Activated CD4-positive, alpha-beta T cell treated with anti-CD3 and anti-CD28 coated beads, Interleukin-2, amount 50 U/mL, for 1 hour (primary cell): ENCODE measurements around the gene MAP7.

Experiments
- DNase-seq: peaks from one replicate; pipeline ENCODE4 v3.0.0-alpha.2; 2020

Gene MAP7

GRCh38 chr6:136528477-136528876 is 21.7 kb downstream of the MAP7 start:
- no peak for DNase-seq

DNA sequence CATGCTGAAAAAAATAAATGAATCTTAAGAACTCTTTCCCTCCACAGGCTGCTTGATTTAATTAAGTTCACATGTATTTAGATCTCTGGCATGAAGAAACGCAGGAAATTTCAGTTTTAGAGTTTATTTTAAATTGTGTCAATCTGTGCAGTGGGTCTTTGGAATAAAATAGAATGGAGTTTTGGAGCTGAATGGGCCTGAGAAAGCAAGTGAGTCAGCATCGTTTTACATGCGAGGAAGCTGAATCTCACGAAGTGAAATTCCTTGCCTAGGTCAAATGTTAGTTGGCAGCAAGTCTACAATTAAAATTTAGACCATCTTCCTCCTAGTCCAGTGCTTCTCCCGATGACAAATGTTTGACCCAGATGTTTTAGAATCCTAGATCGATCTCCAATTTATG is 22.4 kb downstream of the MAP7 start:
- DNase-seq, result no peak

GRCh38 chr6:136526937-136527336 is 23.3 kb downstream of the MAP7 start:
- DNase-seq, result no peak

GRCh38 chr6:136526196-136526930 is 23.9 kb downstream of the MAP7 start:
- DNase-seq, result no peak

- no peak for DNase-seq
Measured at GRCh38 chr6:136525586-136526195, 24.5 kb downstream of the MAP7 start.

DNA sequence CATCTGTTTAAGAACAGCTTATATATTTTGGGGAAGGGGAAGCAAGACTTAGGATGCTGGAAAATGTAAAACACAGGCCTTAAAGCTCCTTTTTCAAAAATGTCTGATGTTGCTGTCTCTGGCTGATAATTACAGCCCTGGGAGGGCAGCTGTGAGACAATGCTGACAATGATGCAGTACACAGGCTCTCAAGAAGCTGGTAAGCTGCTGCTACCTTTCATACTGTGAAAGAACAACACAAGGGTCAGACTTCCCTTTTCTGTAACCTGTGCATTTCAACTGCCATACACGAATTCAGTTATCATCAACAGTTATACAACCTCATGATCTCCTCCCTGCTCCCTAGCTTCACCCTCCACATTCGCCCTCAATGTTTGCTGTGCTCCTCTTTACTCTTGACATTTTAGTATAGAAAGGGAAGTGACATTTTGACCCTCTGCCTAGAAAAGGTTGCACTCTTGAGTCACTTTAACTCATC is 25.2 kb downstream of the MAP7 start:
- no peak for DNase-seq

- no peak for DNase-seq
Measured at GRCh38 chr6:136524339-136524935, 25.8 kb downstream of the MAP7 start.

DNA sequence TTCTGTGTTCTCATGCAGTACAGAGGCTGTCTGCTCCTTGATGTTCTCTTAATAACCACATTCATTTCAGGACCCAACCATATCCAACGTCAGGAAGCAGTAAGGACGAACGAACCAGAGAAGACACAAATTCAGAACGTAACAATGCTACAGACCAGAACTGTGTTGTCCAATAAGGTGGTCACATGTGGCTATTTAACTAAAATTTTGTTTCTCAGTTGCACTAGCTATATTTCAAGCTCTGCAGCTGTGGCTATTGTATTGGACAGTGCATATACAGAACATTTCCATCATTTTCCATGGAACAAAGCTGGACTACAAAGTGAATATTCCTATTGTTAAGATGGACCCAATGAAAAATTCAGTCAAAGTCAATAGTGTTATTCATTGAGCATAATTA is 27.0 kb downstream of the MAP7 start:
- DNase-seq, result no peak

DNA sequence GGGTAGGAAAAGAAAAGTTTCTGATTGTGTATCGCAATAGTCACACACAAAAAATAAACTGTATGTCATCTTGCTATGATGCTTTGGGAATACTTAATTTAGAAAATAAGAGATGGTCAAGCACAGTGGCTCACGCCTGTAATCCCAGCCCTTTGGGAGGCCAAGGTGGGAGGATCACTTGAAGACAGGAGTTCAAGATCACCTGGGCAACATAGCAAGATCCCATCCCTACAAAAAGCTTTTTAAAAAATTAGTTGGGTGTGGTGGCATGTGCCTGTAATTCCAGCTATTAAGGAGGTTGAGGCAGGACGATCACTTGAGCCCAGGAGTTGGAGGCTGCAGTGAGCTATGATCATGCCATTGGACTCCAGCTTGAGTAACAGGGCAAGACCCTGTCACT is 27.6 kb downstream of the MAP7 start:
- DNase-seq, result no peak

DNA sequence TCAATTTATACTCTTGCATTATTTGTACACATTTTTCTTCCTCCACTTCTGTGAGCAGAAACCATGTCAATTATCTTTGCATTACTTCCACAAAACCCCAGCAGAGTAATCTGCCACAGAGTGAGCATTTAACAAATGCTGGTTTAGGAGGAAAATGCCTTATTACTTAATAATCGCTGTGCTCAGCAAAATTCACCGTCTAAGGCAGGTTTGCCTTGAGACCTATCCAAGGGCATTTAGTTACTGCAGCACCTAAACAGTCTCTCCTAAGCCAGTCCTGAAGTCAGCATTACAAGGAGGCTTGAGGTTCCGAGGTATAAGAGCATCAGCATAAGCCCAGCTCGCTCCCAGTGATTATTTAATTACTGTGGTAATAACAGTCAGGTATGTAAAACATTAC is 28.3 kb downstream of the MAP7 start:
- DNase-seq, result no peak

DNA sequence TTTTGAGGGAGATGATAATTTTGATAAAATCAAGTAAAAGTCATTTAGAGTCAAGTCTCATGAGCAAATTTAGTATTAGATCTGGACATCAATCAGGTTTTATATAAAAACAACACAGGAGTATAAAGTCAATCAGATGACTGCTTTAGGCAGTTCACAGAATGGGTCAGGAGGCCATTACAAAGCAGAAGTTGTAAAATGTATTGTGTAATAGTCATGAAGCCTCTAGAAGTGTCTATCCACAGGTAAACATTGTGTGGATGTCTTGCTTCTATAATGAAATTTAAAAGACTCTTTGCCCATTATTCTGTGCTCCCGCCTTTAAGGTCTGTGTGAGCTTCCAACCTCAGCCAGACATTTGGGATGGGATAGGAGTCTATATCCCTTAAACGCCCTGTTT is 28.8 kb downstream of the MAP7 start:
- DNase-seq, result no peak

GRCh38 chr6:136520517-136520916 is 29.7 kb downstream of the MAP7 start:
- no peak for DNase-seq

DNA sequence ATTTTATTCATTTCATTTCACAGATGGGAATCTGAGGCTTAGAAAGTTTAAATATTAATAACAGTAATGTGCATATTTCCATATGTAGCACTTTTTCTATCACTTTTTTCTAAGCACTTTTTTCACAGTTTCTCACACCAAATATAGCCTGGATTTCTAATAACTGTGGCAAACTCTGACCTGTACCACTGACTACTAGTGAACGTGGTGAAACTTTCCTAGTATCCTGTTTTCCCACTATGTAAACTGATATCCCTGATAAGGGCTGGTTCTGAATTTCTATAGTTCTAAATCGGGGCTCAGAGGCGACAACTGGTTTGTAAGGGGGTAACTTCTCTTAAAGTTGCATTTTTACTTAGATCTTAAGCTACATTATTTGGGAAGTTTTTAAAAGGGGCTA is 32.6 kb downstream of the MAP7 start:
- no peak for DNase-seq

GRCh38 chr6:136517002-136517401 is 33.2 kb downstream of the MAP7 start:
- DNase-seq, result no peak

DNA sequence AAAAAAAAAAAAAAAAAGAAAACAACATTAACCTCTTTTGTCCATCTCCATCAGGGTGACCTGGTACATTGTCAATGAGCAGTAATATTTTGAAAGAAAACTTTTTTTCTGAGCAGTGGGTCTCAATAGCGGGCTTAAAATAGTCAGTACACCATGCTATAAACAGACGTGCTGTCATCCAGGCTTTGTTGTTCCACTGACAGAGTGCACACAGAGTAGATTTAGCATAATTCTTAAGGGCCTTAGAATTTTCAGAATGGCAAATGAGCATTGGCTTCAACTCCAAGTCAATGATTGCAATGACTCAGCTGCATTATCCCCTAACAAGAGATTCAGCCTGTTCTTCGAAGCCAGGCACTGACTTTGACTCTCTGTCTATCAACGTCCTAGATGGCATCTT is 35.6 kb downstream of the MAP7 start:
- no peak for DNase-seq

- no peak for DNase-seq
Measured at GRCh38 chr6:136511926-136512325, 38.3 kb downstream of the MAP7 start.

DNA sequence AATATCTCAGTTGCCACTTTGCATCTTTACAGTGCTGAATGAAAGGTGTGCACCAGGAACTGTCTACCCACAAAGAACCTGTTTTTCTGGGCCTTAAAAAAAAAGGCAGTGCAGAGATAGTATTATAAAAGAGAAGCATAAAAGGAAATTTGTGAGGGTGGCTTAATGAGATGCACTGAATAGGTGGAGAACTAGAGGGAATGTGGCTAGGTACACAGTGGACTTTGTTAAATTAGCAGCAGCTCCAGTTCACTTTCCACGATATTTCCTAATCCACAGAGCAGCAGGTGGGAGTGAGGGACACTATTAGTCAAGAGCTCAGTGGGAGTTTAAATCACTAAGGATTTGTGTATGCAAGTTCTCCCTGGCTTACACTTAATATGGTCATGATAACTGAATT is 38.8 kb downstream of the MAP7 start:
- no peak for DNase-seq

GRCh38 chr6:136510782-136511181 is 39.4 kb downstream of the MAP7 start:
- no peak for DNase-seq

GRCh38 chr6:136510299-136510698 is 39.9 kb downstream of the MAP7 start:
- DNase-seq, result no peak

DNA sequence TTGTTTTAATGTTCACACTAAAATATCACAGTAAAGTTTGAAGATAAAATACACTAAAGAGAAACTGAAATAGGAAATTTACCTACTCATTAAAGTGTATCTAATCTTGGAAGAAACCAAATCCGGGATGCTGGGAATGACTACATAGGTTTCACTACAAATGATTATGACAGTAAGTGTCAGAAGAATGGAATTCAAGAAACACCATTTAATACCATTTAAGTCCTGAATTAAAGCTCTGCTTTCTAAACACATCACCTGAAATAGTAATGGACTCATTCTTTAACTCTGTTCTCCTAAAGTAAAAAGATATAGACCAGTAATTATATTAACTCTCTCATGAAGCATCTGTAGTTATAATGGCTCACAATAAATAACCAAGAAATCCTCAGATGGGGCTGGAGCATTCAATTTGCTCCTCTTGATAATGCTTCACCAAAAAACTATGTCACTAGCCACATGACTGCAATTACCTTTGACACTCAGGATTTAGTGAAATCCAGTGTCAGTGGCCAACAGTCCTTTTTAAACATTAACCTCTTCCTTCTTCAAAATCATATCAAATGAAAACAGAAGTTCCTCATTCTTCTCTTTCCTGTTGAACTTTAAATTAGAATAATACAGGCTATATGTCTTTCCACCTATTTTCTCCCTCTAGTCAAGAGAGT is 41.4 kb downstream of the MAP7 start:
- no peak for DNase-seq

- no peak for DNase-seq
Measured at GRCh38 chr6:136506124-136506799, 44.0 kb downstream of the MAP7 start.

DNA sequence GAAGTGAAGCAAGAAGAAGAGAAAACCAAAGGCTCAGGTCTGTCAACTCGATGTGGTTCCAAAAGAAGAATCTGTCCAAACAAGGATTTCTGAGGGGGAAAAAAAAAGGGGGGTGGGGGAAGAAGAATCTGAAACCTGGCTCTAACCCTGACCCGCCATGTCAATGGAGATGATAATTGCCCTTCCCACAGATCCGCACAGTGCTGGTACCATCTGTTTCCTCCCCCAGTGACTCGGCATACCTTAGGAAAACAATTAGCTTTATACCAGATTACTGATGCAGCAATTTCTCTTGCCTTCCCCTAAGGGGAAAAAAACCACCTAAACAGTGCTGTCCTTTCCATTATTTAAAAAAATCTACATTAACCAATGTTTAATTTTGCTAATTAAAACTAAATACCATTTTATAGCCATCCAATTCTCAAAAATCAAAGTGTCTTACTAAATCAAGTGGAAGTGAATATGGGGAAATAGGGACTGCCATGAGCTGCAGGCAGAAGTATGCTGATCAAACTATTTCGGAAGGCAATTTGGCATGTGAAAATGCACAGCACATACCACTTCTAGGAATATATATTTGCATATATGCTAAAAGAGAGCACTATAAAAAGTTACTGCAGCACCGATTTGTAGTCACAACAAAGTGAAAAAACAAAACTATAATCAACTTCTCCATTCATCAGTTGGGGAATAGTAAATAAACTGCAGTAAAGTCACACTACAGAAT is 46.8 kb downstream of the MAP7 start:
- no peak for DNase-seq

- no peak for DNase-seq
Measured at GRCh38 chr6:136502786-136503185, 47.4 kb downstream of the MAP7 start.
